Naive thymus-derived CD4-positive, alpha-beta T cell (primary cell): ENCODE results near the gene MRPS27. TPM values are rescaled to one million over a fixed set of nuclear protein-coding genes. Genes with fewer than 3 reads are reported as not detected.

Experiments
- microRNA-seq: library from miRNA; unstranded; fragments of <30 nt; microRNA quantifications from one replicate; pipeline ENCODE4 v1.2.0, GENCODE V29; 2022; ENCODE audit warnings: borderline microRNAs expressed
- polyA plus RNA-seq, 2 donors: library from polyadenylated mRNA; unstranded; fragments of 300-500 nt; fragmentation: Illumina TruSeq; gene quantifications; one replicate each; pipeline ENCODE4 v1.2.3, GENCODE V29; 2021
- total RNA-seq, 6 experiments: library from RNA in 5 of 6; stranded (reverse) in 5 of 6; gene quantifications; 1 replicate in 5 of 6; 2 replicates in 1 of 6; pipeline ENCODE4 v1.2.3 and lab custom pipeline; 2021 to 2026

MRPS27 gene
- total and polyA plus RNA-seq, 7 experiments from 2014 or later: 35.2 to 54.0 (median 39.5) TPM

Small RNA genes lying within 50 kb of the gene (microRNA-seq; reads per million reads assigned to microRNA genes)
- gene MIR4803: not detected

Other genes starting within 250 kb of the MRPS27 start
- under 1 TPM in 1 of 5 experiments, not detected in 4; 0.10 TPM for gene MAP1B, start 212.8 kb downstream of the MRPS27 start, total RNA-seq
- gene MAP1B, start 212.8 kb downstream of the MRPS27 start, polyA plus RNA-seq: under 1 TPM; 0.06 to 0.21 TPM
- gene PTCD2, start 133 bp upstream of the MRPS27 start, total RNA-seq: 10 to 100 TPM in 3 of 5 experiments, 1 to 10 TPM in 2; 5.0 to 12.6 (median 11.2) TPM
- gene PTCD2, start 133 bp upstream of the MRPS27 start, polyA plus RNA-seq: 1 to 10 TPM; 3.7 to 6.0 TPM
- 1 to 10 TPM in 1 of 5 experiments, under 1 TPM in 2, not detected in 2; 0.11 to 1.1 (median 0.19) TPM for gene ZNF366, start 187.2 kb upstream of the MRPS27 start, total RNA-seq
- gene ZNF366, start 187.2 kb upstream of the MRPS27 start, polyA plus RNA-seq: not detected